K562 (cell line): ENCODE measurements around the gene C17orf50. TPM values are rescaled to one million over a fixed set of nuclear protein-coding genes. Genes with fewer than 3 reads are reported as not detected.
A peak's percentile ranks its signal among the peaks of the same experiment; 100 is the strongest.

Experiments used
- ATAC-seq: fragments of 200-7000 bp; cut with Tn5 transposase; 3 replicates; pipeline ENCODE4 v1.9.1; 2020; ENCODE audit warnings: moderate library complexity
- BruUV-seq: library from RNA; stranded (reverse); fragments of 400-500 nt; replicated peaks from 2 replicates; lab custom pipeline; 2021; lab: Mats Ljungman, UMichigan
- CTCF ChIA-PET: fragments of 300-600 bp; formaldehyde crosslinking; extraction: SDS; loops from one replicate; lab custom pipeline; 2021; ENCODE audit warnings: low intra/inter-chr PET ratio; lab: Yijun Ruan, JAX
- POLR2A ChIA-PET: fragments of 300-600, 350-650 bp; sonication (Branson Sonifier 250); formaldehyde crosslinking; extraction: SDS; loops from one replicate; lab custom pipeline; 2021; ENCODE audit warnings: antibody characterized with exemption, inconsistent platforms; lab: Yijun Ruan, JAX
- DNase-seq, 4 experiments: peaks; one replicate each; pipeline versions ENCODE4 v3.0.0 to v3.0.0-alpha.2; 2011 to 2018; ENCODE audit warnings: low spot score in 3 of 4, mixed read lengths in 3 of 4; ENCODE audit errors: extremely low read depth in 1 of 4
- FAIRE-seq: peaks from 2 replicates; lab custom pipeline; 2011; peaks lifted over from hg19 to GRCh38; lab: Jason Lieb, UNC
- H2AFZ ChIP-seq: 2 replicates; pipeline ENCODE4 v1.6.0; 2011; ENCODE audit warnings: low read depth, low read length, control low read depth, inconsistent platforms
- H3K27ac ChIP-seq: fragments of 200-600 bp; 3 replicates; pipeline ENCODE4 v1.8.0; 2011; ENCODE audit warnings: low read depth, mild to moderate bottlenecking, control low read depth, inconsistent platforms, low read length, moderate library complexity, mixed read lengths; ENCODE audit errors: extremely low read depth
- H3K27me3 ChIP-seq, 2 experiments: fragments of 300-600 bp in 1 of 2; 2 replicates in 1 of 2; 3 replicates in 1 of 2; pipeline versions ENCODE4 v1.6.0 to v1.8.0; 2011; ENCODE audit warnings: inconsistent platforms in 2 of 2, low read length in 2 of 2, mild to moderate bottlenecking in 1 of 2, mixed read lengths in 1 of 2, moderate library complexity in 1 of 2; ENCODE audit not compliant: control insufficient read depth in 2 of 2, insufficient read depth in 2 of 2
- H3K36me3 ChIP-seq: fragments of 300-600 bp; 3 replicates; pipeline ENCODE4 v1.8.0; 2011; ENCODE audit warnings: mild to moderate bottlenecking, low read length, inconsistent platforms; ENCODE audit not compliant: control insufficient read depth, insufficient read depth
- H3K4me1 ChIP-seq, 2 experiments: fragments of 200-600 bp in 1 of 2; replicated peaks in 1 of 2; 2 replicates in 1 of 2; 3 replicates in 1 of 2; pipeline versions ENCODE4 v1.5.1 to v1.8.0; 2011; ENCODE audit warnings: inconsistent platforms in 2 of 2, low read length in 2 of 2, mild to moderate bottlenecking in 1 of 2, mixed read lengths in 1 of 2, moderate library complexity in 1 of 2; ENCODE audit not compliant: control insufficient read depth in 2 of 2, insufficient read depth in 2 of 2
- H3K4me2 ChIP-seq: 2 replicates; pipeline ENCODE4 v1.6.1; 2011; ENCODE audit warnings: low read length, control low read depth, inconsistent platforms, mixed read lengths; ENCODE audit not compliant: insufficient read depth
- H3K4me3 ChIP-seq: fragments of 200-600 bp; sonication (generic), shearing (Covaris generic); 2 replicates; pipeline ENCODE4 v1.5.1; 2016; ENCODE audit warnings: control low read depth, inconsistent platforms
- H3K79me2 ChIP-seq: fragments of 200-600 bp; 3 replicates; pipeline ENCODE4 v1.8.0; 2011; ENCODE audit warnings: low read length, inconsistent platforms; ENCODE audit not compliant: control insufficient read depth, insufficient read depth
- H3K9ac ChIP-seq, 2 experiments: 2 replicates each; pipeline versions ENCODE4 v1.6.0 to v1.6.1; 2011; ENCODE audit warnings: low read depth in 2 of 2, low read length in 2 of 2, control low read depth in 1 of 2, inconsistent platforms in 1 of 2, mild to moderate bottlenecking in 1 of 2, mixed read lengths in 1 of 2; ENCODE audit not compliant: insufficient read depth in 1 of 2
- H3K9me1 ChIP-seq: one replicate; pipeline ENCODE4 v1.6.0; 2011; ENCODE audit warnings: inconsistent platforms, mild to moderate bottlenecking, low read length, moderate library complexity; ENCODE audit not compliant: control insufficient read depth, insufficient read depth
- H3K9me3 ChIP-seq: replicated peaks from 2 replicates; pipeline ENCODE4 v1.5.1; 2011; ENCODE audit warnings: low read depth, low read length, inconsistent platforms; ENCODE audit not compliant: control insufficient read depth, insufficient read depth
- H4K20me1 ChIP-seq: replicated peaks from 2 replicates; pipeline ENCODE4 v1.6.1; 2011; ENCODE audit warnings: low read length, inconsistent platforms, mixed read lengths; ENCODE audit not compliant: control insufficient read depth, insufficient read depth
- CBX2 ChIP-seq: fragments of 200-600 bp; sonication (generic); IDR thresholded peaks from one replicate; pipeline ENCODE4 v1.6.1; 2012; ENCODE audit warnings: mild to moderate bottlenecking, low read length, inconsistent platforms; ENCODE audit not compliant: insufficient read depth, poor library complexity, severe bottlenecking
- GATAD2A ChIP-seq: fragments of 450-650 bp; IDR thresholded peaks from 2 replicates; pipeline ENCODE4 v1.6.1; 2017
- HNRNPK ChIP-seq: fragments of 200-400 bp; formaldehyde crosslinking; IDR thresholded peaks from one replicate; pipeline ENCODE4 v1.6.1; 2018; ENCODE audit warnings: mild to moderate bottlenecking, low read depth, low read length; ENCODE audit not compliant: poor library complexity, severe bottlenecking
- JUND ChIP-seq, 2 experiments: IDR thresholded peaks; 2 replicates in 1 of 2; 3 replicates in 1 of 2; pipeline ENCODE4 v1.6.1; 2011; ENCODE audit warnings: borderline replicate concordance in 2 of 2, low read depth in 2 of 2, low read length in 2 of 2, improper control_type of control experiment in 1 of 2, missing biosample characterization in 1 of 2, missing genetic modification characterization in 1 of 2, missing genetic modification reagents in 1 of 2
- KHSRP ChIP-seq: fragments of 450-650 bp; IDR thresholded peaks from 2 replicates; pipeline ENCODE4 v1.6.1; 2017
- NFE2L1 ChIP-seq: fragments of 450-650 bp; IDR thresholded peaks from 2 replicates; pipeline ENCODE4 v1.6.1; 2016; ENCODE audit warnings: missing genetic modification characterization, low read depth, mild to moderate bottlenecking, missing compliant biosample characterization, moderate library complexity, borderline replicate concordance
- NFIC ChIP-seq: fragments of 450-650 bp; IDR thresholded peaks from 2 replicates; pipeline ENCODE4 v1.6.1; 2017; ENCODE audit warnings: mild to moderate bottlenecking, inconsistent platforms
- NR2F6 ChIP-seq: fragments of 450-650 bp; formaldehyde crosslinking; IDR thresholded peaks from 2 replicates; pipeline ENCODE4 v1.4.0; 2020; ENCODE audit warnings: mild to moderate bottlenecking
- RERE ChIP-seq: sonication (generic); formaldehyde crosslinking; IDR thresholded peaks from 2 replicates; pipeline ENCODE4 v1.8.0; 2023; ENCODE audit warnings: missing genetic modification reagents, mild to moderate bottlenecking, borderline replicate concordance
- TCF7L2 ChIP-seq: fragments of 150-350 bp; IDR thresholded peaks from 2 replicates; pipeline ENCODE4 v1.6.1; 2016; ENCODE audit warnings: low read depth, mild to moderate bottlenecking, low read length, moderate library complexity
- ZNF174 ChIP-seq: fragments of 250-450 bp; sonication (Bioruptor Pico); IDR thresholded peaks from 2 replicates; pipeline ENCODE4 v1.4.0; 2020; ENCODE audit warnings: mild to moderate bottlenecking
- ZNF408 ChIP-seq: fragments of 250-450 bp; sonication (Bioruptor Pico); IDR thresholded peaks from 2 replicates; pipeline ENCODE4 v1.4.0; 2020; ENCODE audit warnings: low read depth, mild to moderate bottlenecking, moderate library complexity
- WGBS: fragments of 100-300 bp; shearing (Covaris generic); methylation state at CpG from one replicate; pipeline ENCODE4 v1.1.6; 2016; ENCODE audit warnings: low coverage, mixed read lengths; ENCODE audit not compliant: insufficient coverage; ENCODE audit errors: missing lambda C conversion rate; 5-methylcytosine and 5-hydroxymethylcytosine counted together
- in situ Hi-C: fragments of 300-500 bp; cut with MboI; formaldehyde crosslinking; loops from 4 replicates; pipeline ENCODE4 v1.15.0; 2018; ENCODE audit warnings: inconsistent platforms, mixed read lengths
- intact Hi-C: fragments of 100-400 bp; cut with micrococcal nuclease; formaldehyde crosslinking; loops from 2 replicates; pipeline ENCODE4 v1.14.2; 2022
- polyA plus RNA-seq, 8 experiments: library from polyadenylated mRNA; depleted of rRNA in 4 of 8; stranded (reverse) in 5 of 8; unstranded in 3 of 8; fragments of >200 nt; fragmentation: Nextera tagmentation in 2 of 8; fragmentation: Illumina TruSeq in 1 of 8; extraction: Ambion mirVana in 2 of 8; extraction: Trizol in 1 of 8; gene quantifications; 2 replicates each; pipeline versions ENCODE4 v1.2.1 to v1.2.3, GENCODE V29; 2011 to 2014; ENCODE audit warnings: inconsistent platforms in 1 of 8, missing spikeins in 1 of 8
- total RNA-seq, 7 experiments: library from RNA; depleted of rRNA in 6 of 7; stranded (reverse); fragments of >200 nt in 6 of 7; fragmentation: Illumina TruSeq in 2 of 7; extraction: Trizol in 2 of 7; gene quantifications; 2 replicates each; pipeline versions ENCODE4 v1.2.1 to v1.2.3, GENCODE V29; 2011 to 2021; ENCODE audit warnings: low replicate concordance in 1 of 7

Gene C17orf50
- total and polyA plus RNA-seq, 9 of the 15 experiments (the other 6 are each of a cell fraction or from before 2014, with no cell fraction given) = not detected

GRCh38 chr17:35775039-35775438 is 14.4 kb downstream of the C17orf50 start:
- no peak for ATAC-seq
- no TSS peak for BruUV-seq
- WGBS = 0% methylated on average over 5 of the region's 5 CpGs

DNA sequence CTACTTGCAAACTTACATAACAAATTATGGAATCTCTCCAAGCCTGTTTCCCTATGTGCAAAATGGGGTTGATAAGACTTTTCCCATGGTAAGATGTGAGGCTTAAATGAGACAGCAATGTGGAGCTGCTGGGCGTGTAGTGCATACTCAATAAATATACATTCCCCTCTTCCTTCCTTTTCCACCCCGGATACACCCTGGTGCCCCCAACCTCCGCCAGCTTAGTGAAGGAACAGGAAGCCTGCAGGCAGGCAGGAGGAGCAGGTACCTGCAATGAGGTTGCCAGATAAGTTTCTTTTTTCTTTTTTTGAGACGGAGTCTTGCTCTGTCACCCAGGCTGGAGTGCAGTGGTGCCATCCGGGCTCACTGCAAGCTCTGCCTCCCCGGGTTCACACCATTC is 14.9 kb downstream of the C17orf50 start:
- peaks cover 65 to 67% of the 10 kb centered on the region in 2 experiments for H3K27me3 ChIP-seq
- H3K27ac ChIP-seq = no peak overlapping the region
- FAIRE-seq (no peak), DNase-seq (no peak), ATAC-seq (no peak)
- no peaks in the 10 kb centered on the region; the same call in 1 of the 2 replicates for H4K20me1 ChIP-seq
- peaks cover 0 to 5% of the 10 kb centered on the region in 2 experiments; a peak in 2 of 5 replicates for H3K4me1 ChIP-seq
- no TSS peak for BruUV-seq
- H3K4me3 ChIP-seq = no peak overlapping the region
- H2AFZ ChIP-seq = no peak overlapping the region
- H3K4me2 ChIP-seq = no peak overlapping the region
- H3K36me3 ChIP-seq = no peaks in the 10 kb centered on the region
- no peaks in the 10 kb centered on the region for H3K9me3 ChIP-seq
- 5% methylated on average over 5 of the region's 6 CpGs for WGBS
- intact Hi-C loops = no loop called here
- in situ Hi-C loops = no loop called here
- H3K9me1 ChIP-seq = no peaks in the 10 kb centered on the region
- no peaks in the 10 kb centered on the region for H3K79me2 ChIP-seq
- no peak overlapping the region for H3K9ac ChIP-seq
- ChIA-PET CTCF (no interaction called here), POLR2A (interaction anchor here (0.6 to 1.2 kb wide), 3 partner anchors 9 to 113 kb away, joined by 3 read pairs; no protein-coding TSS in a partner anchor)
- no peak for TF ChIP-seq NFE2L1 (tag)
- no peak for TF ChIP-seq RERE (CRISPR knock-in tag)
- TF ChIP-seq ZNF408 = no peak
- no peak for TF ChIP-seq JUND (IDR thresholded peaks at IDR 0.05; ENCODE audit: borderline replicate concordance, low read depth, low read length)
- TF ChIP-seq JUND (tag; IDR thresholded peaks at IDR 0.05; ENCODE audit: borderline replicate concordance, low read depth, low read length) = no peak
- TF ChIP-seq ZNF174 = no peak
- TF ChIP-seq NR2F6 (CRISPR knock-in tag) = no peak
- no peak for TF ChIP-seq KHSRP
- TF ChIP-seq TCF7L2 = no peak
- no peak for TF ChIP-seq HNRNPK

More at GRCh38 chr17:35775039-35775438, 14.4 kb downstream of the C17orf50 start:
- Histone ChIP-seq H3K79me2 (no peaks in the 10 kb centered on the region), H3K4me2 (no peak overlapping the region), H2AFZ (no peak overlapping the region), H3K4me3 (no peak overlapping the region), H4K20me1 (no peaks in the 10 kb centered on the region; the same call in 1 of the 2 replicates), H3K9ac (no peak overlapping the region), H3K36me3 (no peaks in the 10 kb centered on the region), H3K4me1 (peaks cover 0 to 7% of the 10 kb centered on the region in 2 experiments; a peak in 2 of 5 replicates), H3K27ac (no peak overlapping the region), H3K9me3 (no peaks in the 10 kb centered on the region), H3K9me1 (no peaks in the 10 kb centered on the region), H3K27me3 (peaks cover 64 to 69% of the 10 kb centered on the region in 2 experiments)
- ChIA-PET POLR2A (interaction anchor here (0.6 to 1.2 kb wide), 3 partner anchors 10 to 114 kb away, joined by 3 read pairs; no protein-coding TSS in a partner anchor), CTCF (no interaction called here)
- FAIRE-seq (no peak), DNase-seq (no peak)
- in situ Hi-C loops (no loop called here), intact Hi-C loops (no loop called here)
- no peak for TF ChIP-seq GATAD2A
- TF ChIP-seq NFIC = 0 out of 2 replicates have a peak, but pooled peaks have one; percentile 21
- TF ChIP-seq CBX2 = no peak
